H1 (cell line): ENCODE measurements around the gene CCBE1. TPM values are rescaled to one million over a fixed set of nuclear protein-coding genes. Genes with fewer than 3 reads are reported as not detected.

Experiments
- CTCF ChIA-PET: fragments of 300-600 bp; sonication (Branson Sonifier 250); formaldehyde crosslinking; loops from one replicate; lab custom pipeline; 2021; ENCODE audit not compliant: partially characterized antibody; lab: Charles Lee
- POLR2A ChIA-PET: fragments of 300-600 bp; sonication (Branson Sonifier 250); formaldehyde crosslinking; loops from one replicate; lab custom pipeline; 2021; ENCODE audit warnings: inconsistent platforms; ENCODE audit not compliant: partially characterized antibody; lab: Charles Lee
- DNase-seq, 2 experiments: peaks; one replicate each; pipeline versions ENCODE4 v3.0.0 to v3.0.0-alpha.2; 2010 to 2022; ENCODE audit warnings: low spot score in 2 of 2, low read depth in 1 of 2, mixed read lengths in 1 of 2
- FAIRE-seq: peaks from 2 replicates; lab custom pipeline; 2011; peaks lifted over from hg19 to GRCh38; lab: Jason Lieb, UNC
- H2AFZ ChIP-seq: 2 replicates; pipeline ENCODE4 v1.8.1; 2012; ENCODE audit warnings: low read length, inconsistent platforms
- H2AK5ac ChIP-seq: 2 replicates; pipeline ENCODE4 v1.6.1; 2013; ENCODE audit warnings: low read depth, low read length
- H2BK120ac ChIP-seq: replicated peaks from 2 replicates; pipeline ENCODE3; 2013; ENCODE audit warnings: low read depth, low read length, inconsistent platforms
- H2BK12ac ChIP-seq: 2 replicates; pipeline ENCODE4 v1.6.1; 2013; ENCODE audit warnings: low read depth, low read length
- H2BK15ac ChIP-seq: 2 replicates; pipeline ENCODE4 v1.6.1; 2013; ENCODE audit warnings: low read length
- H2BK20ac ChIP-seq: 2 replicates; pipeline ENCODE4 v1.6.1; 2013; ENCODE audit warnings: low read length
- H2BK5ac ChIP-seq: 2 replicates; pipeline ENCODE4 v1.6.1; 2013; ENCODE audit warnings: low read depth, low read length
- H3K14ac ChIP-seq: 2 replicates; pipeline ENCODE4 v1.6.1; 2013; ENCODE audit warnings: inconsistent platforms; ENCODE audit not compliant: insufficient read length
- H3K18ac ChIP-seq: 2 replicates; pipeline ENCODE4 v1.6.1; 2013; ENCODE audit warnings: low read length; ENCODE audit errors: extremely low read depth
- H3K23ac ChIP-seq: 2 replicates; pipeline ENCODE4 v1.6.1; 2013; ENCODE audit warnings: inconsistent platforms; ENCODE audit not compliant: insufficient read length
- H3K23me2 ChIP-seq: 2 replicates; pipeline ENCODE4 v1.6.1; 2013; ENCODE audit warnings: low read depth, low read length
- H3K27ac ChIP-seq: 2 replicates; pipeline ENCODE4 v1.6.1; 2011; ENCODE audit warnings: low read depth, low read length, inconsistent platforms
- H3K27me3 ChIP-seq, 4 experiments: replicated peaks in 1 of 4; 1 replicate in 1 of 4; 2 replicates in 3 of 4; pipeline versions ENCODE4 v1.6.1 to v1.8.1; 2011 to 2013; ENCODE audit warnings: low read length in 3 of 4, mild to moderate bottlenecking in 3 of 4, inconsistent platforms in 2 of 4, mixed read lengths in 2 of 4, moderate library complexity in 1 of 4; ENCODE audit not compliant: control insufficient read depth in 3 of 4, insufficient read depth in 3 of 4; ENCODE audit errors: extremely low read depth in 1 of 4
- H3K36me3 ChIP-seq, 4 experiments: 2 replicates each; pipeline versions ENCODE4 v1.6.1 to v1.8.1; 2011 to 2013; ENCODE audit warnings: mild to moderate bottlenecking in 4 of 4, low read length in 3 of 4, moderate library complexity in 2 of 4, control low read depth in 1 of 4, inconsistent platforms in 1 of 4; ENCODE audit not compliant: insufficient read depth in 4 of 4, control insufficient read depth in 2 of 4
- H3K4ac ChIP-seq: replicated peaks from 2 replicates; pipeline ENCODE3; 2013; ENCODE audit warnings: low read length, low read depth, mixed read lengths, inconsistent platforms; ENCODE audit not compliant: insufficient read length
- H3K4me1 ChIP-seq, 4 experiments: replicated peaks in 1 of 4; 1 replicate in 1 of 4; 2 replicates in 3 of 4; pipeline versions ENCODE4 v1.6.1 to v1.8.1; 2011 to 2013; ENCODE audit warnings: low read length in 3 of 4, inconsistent platforms in 2 of 4, mixed read lengths in 1 of 4; ENCODE audit not compliant: insufficient read depth in 4 of 4, control insufficient read depth in 3 of 4
- H3K4me2 ChIP-seq, 2 experiments: 2 replicates each; pipeline versions ENCODE4 v1.6.1 to v1.8.1; 2011 to 2013; ENCODE audit warnings: low read depth in 2 of 2, low read length in 2 of 2, control low read depth in 1 of 2, inconsistent platforms in 1 of 2, mild to moderate bottlenecking in 1 of 2; ENCODE audit not compliant: insufficient read depth in 1 of 2
- H3K4me3 ChIP-seq, 4 experiments: fragments of 200-600, 300-600 bp in 1 of 4; sonication (generic), shearing (Covaris generic), sonication (Bioruptor Twin) in 1 of 4; 2 replicates each; pipeline versions ENCODE4 v1.5.1 to v1.8.1; 2011 to 2016; ENCODE audit warnings: low read length in 4 of 4, low read depth in 3 of 4, control low read depth in 2 of 4, inconsistent platforms in 2 of 4, mild to moderate bottlenecking in 2 of 4, mixed read lengths in 1 of 4, moderate library complexity in 1 of 4; ENCODE audit not compliant: insufficient read depth in 2 of 4; ENCODE audit errors: extremely low read depth in 1 of 4
- H3K56ac ChIP-seq: replicated peaks from 2 replicates; pipeline ENCODE3; 2013; ENCODE audit warnings: low read depth, mild to moderate bottlenecking, mixed read lengths, low read length, inconsistent platforms; ENCODE audit not compliant: insufficient read length
- H3K79me1 ChIP-seq: 2 replicates; pipeline ENCODE4 v1.6.1; 2013; ENCODE audit warnings: low read depth, low read length, control low read depth
- H3K79me2 ChIP-seq, 2 experiments: 2 replicates each; pipeline versions ENCODE4 v1.6.1 to v1.8.1; 2012 to 2013; ENCODE audit warnings: low read length in 2 of 2, mild to moderate bottlenecking in 2 of 2, inconsistent platforms in 1 of 2; ENCODE audit not compliant: insufficient read depth in 2 of 2, control insufficient read depth in 1 of 2
- H3K9ac ChIP-seq, 4 experiments: replicated peaks in 1 of 4; 1 replicate in 1 of 4; 2 replicates in 3 of 4; pipeline versions ENCODE4 v1.6.1 to v1.8.1; 2011 to 2013; ENCODE audit warnings: low read depth in 3 of 4, low read length in 3 of 4, control low read depth in 2 of 4, mild to moderate bottlenecking in 2 of 4, moderate library complexity in 2 of 4, inconsistent platforms in 1 of 4; ENCODE audit errors: extremely low read depth in 1 of 4
- H3K9me3 ChIP-seq, 2 experiments: 2 replicates each; pipeline versions ENCODE4 v1.6.1 to v1.8.1; 2012 to 2013; ENCODE audit warnings: mild to moderate bottlenecking in 2 of 2, moderate library complexity in 2 of 2, control low read depth in 1 of 2, inconsistent platforms in 1 of 2, low read depth in 1 of 2, low read length in 1 of 2, mixed read lengths in 1 of 2; ENCODE audit not compliant: insufficient read depth in 2 of 2
- H4K20me1 ChIP-seq, 2 experiments: replicated peaks in 1 of 2; 2 replicates each; pipeline versions ENCODE3 to v1.8.1; 2011 to 2013; ENCODE audit warnings: inconsistent platforms in 2 of 2, low read length in 2 of 2, mild to moderate bottlenecking in 1 of 2; ENCODE audit not compliant: insufficient read depth in 2 of 2, control insufficient read depth in 1 of 2
- H4K5ac ChIP-seq: 2 replicates; pipeline ENCODE4 v1.6.1; 2013; ENCODE audit warnings: low read length, low read depth, mixed read lengths, inconsistent platforms; ENCODE audit not compliant: insufficient read length
- H4K8ac ChIP-seq: 2 replicates; pipeline ENCODE4 v1.8.0; 2013; ENCODE audit warnings: mild to moderate bottlenecking, moderate library complexity, low read length, inconsistent platforms; ENCODE audit not compliant: insufficient read depth; ENCODE audit errors: extremely low read depth
- H4K91ac ChIP-seq: replicated peaks from 2 replicates; pipeline ENCODE3; 2013; ENCODE audit warnings: low read length, mixed read lengths, inconsistent platforms; ENCODE audit not compliant: insufficient read length
- CEBPB ChIP-seq: IDR thresholded peaks from 2 replicates; pipeline ENCODE4 v1.6.1; 2012; ENCODE audit warnings: low read depth, low read length
- CTBP2 ChIP-seq: IDR thresholded peaks from 2 replicates; pipeline ENCODE4 v1.7.0; 2011; ENCODE audit warnings: borderline replicate concordance, mild to moderate bottlenecking, moderate library complexity, mixed read lengths, low read length; ENCODE audit not compliant: insufficient read depth, insufficient read length
- KDM5A ChIP-seq: fragments of 200-600 bp; IDR thresholded peaks from 2 replicates; pipeline ENCODE4 v1.7.1; 2012; ENCODE audit warnings: mild to moderate bottlenecking, low read length, inconsistent platforms, mixed read lengths
- RFX5 ChIP-seq: IDR thresholded peaks from 2 replicates; pipeline ENCODE4 v1.6.1; 2011; ENCODE audit warnings: low read depth, low read length, improper control_type of control experiment, borderline replicate concordance
- RXRA ChIP-seq: IDR thresholded peaks from 2 replicates; pipeline ENCODE4 v1.6.1; 2011; ENCODE audit warnings: low read depth, mild to moderate bottlenecking, low read length, moderate library complexity; ENCODE audit not compliant: insufficient read depth
- SIN3A ChIP-seq, 2 experiments: IDR thresholded peaks in 1 of 2; conservative IDR thresholded peaks in 1 of 2; 2 replicates each; pipeline ENCODE4 v1.6.1; 2011 to 2012; ENCODE audit warnings: low read length in 2 of 2, improper control_type of control experiment in 1 of 2, low read depth in 1 of 2, mild to moderate bottlenecking in 1 of 2
- SIX5 ChIP-seq: IDR thresholded peaks from 2 replicates; pipeline ENCODE4 v1.6.1; 2011; ENCODE audit warnings: mild to moderate bottlenecking, low read depth, low read length
- TAF7 ChIP-seq: optimal IDR thresholded peaks from 2 replicates; pipeline ENCODE3; 2011; ENCODE audit warnings: low read depth, mild to moderate bottlenecking, inconsistent platforms, low read length, moderate library complexity, borderline replicate concordance
- polyA plus RNA-seq, 7 experiments: library from polyadenylated mRNA; depleted of rRNA in 3 of 7; stranded (reverse) in 5 of 7; unstranded in 2 of 7; fragments of >200 nt in 5 of 7; fragments of 200-250 nt in 2 of 7; gene quantifications; 1 replicate in 5 of 7; 2 replicates in 1 of 7; 4 replicates in 1 of 7; pipeline versions ENCODE4 v1.2.1 to v1.2.3, GENCODE V29; 2011 to 2013; ENCODE audit warnings: missing spikeins in 2 of 7, mixed read lengths in 2 of 7
- total RNA-seq: library from RNA; stranded (reverse); fragmentation: NEBNext Ultra II Directional; extraction: Animal tissue kit (Norgen Biotek cat#: 25700); gene quantifications from 2 replicates; pipeline ENCODE4 v1.2.1, GENCODE V29; 2021
- TF ChIP-seq, protein P1 (sequence below): IDR thresholded peaks from 2 replicates; pipeline ENCODE4 v1.6.1; 2011; ENCODE audit warnings: low read length, improper control_type of control experiment

The CCBE1 gene
- total and polyA plus RNA-seq, 2 of the 8 experiments (the other 6 are each of a cell fraction or from before 2014, with no cell fraction given) = 2.1 to 2.6 TPM

DNA sequence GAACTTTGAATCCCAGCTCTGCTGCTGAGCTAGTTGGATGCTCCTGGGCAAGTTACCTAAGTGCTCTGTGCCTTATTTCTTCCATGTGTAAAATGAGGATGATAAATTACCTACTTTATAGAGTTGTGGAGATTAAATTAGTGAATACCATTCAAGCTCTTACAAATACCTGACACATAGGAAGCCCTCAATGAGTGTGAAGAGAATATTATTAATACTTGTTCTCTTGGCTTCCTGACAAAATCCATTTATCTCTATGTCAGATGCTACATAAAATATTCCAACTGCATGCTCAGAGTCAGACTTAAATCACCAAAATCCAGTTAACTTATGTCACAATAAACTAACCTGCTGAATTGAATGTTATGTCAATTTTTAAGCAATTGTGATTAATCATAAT, 42.9 kb upstream of the CCBE1 start:
- no peak overlapping the region for H2BK5ac ChIP-seq
- H3K9me3 ChIP-seq = no peaks in the 10 kb centered on the region
- no peak overlapping the region for H3K4ac ChIP-seq
- H4K20me1 ChIP-seq = no peaks in the 10 kb centered on the region
- no peak overlapping the region for H2AFZ ChIP-seq
- H3K14ac ChIP-seq = no peak overlapping the region
- no peak overlapping the region for H4K5ac ChIP-seq
- H2BK12ac ChIP-seq = no peak overlapping the region
- H2BK15ac ChIP-seq = no peak overlapping the region
- TF ChIP-seq RXRA (no peak), TAF7 (no peak), CEBPB (no peak), KDM5A (no peak), SIN3A (conservative IDR thresholded peaks at IDR 0.05 in 1 of 2, IDR thresholded peaks at IDR 0.05 in 1 of 2; ENCODE audit: low read depth in 1 of 2, low read length in 2 of 2) (no peak), CTBP2 (no peak), RFX5 (no peak), SIX5 (no peak)
- TF ChIP-seq, protein P1, sequence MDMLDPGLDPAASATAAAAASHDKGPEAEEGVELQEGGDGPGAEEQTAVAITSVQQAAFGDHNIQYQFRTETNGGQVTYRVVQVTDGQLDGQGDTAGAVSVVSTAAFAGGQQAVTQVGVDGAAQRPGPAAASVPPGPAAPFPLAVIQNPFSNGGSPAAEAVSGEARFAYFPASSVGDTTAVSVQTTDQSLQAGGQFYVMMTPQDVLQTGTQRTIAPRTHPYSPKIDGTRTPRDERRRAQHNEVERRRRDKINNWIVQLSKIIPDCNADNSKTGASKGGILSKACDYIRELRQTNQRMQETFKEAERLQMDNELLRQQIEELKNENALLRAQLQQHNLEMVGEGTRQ = no peak
- TF ChIP-seq, all 59 proteins: peak for 0
- no peak overlapping the region for H3K9ac ChIP-seq
- H4K8ac ChIP-seq = no peak overlapping the region
- no peaks in the 10 kb centered on the region for H3K23me2 ChIP-seq
- H3K23ac ChIP-seq = no peak overlapping the region
- H3K18ac ChIP-seq = no peak overlapping the region
- no peak overlapping the region for H3K27ac ChIP-seq
- ChIA-PET POLR2A (no interaction called here), CTCF (interaction anchor here (0.6 kb wide), 1 partner anchor 230 kb away, joined by 6 read pairs; no protein-coding TSS in a partner anchor)
- no peak overlapping the region for H2AK5ac ChIP-seq
- no peak for FAIRE-seq
- no peaks in the 10 kb centered on the region for H3K79me2 ChIP-seq
- H2BK20ac ChIP-seq = no peak overlapping the region
- no peaks in the 10 kb centered on the region for H3K4me1 ChIP-seq
- no peak overlapping the region for H3K56ac ChIP-seq
- H3K27me3 ChIP-seq = no peaks in the 10 kb centered on the region
- H2BK120ac ChIP-seq = no peak overlapping the region
- no peaks in the 10 kb centered on the region for H3K36me3 ChIP-seq
- H3K79me1 ChIP-seq = no peaks in the 10 kb centered on the region
- H3K4me2 ChIP-seq = no peak overlapping the region
- DNase-seq = no peak
- H3K4me3 ChIP-seq = no peak overlapping the region
- no peak overlapping the region for H4K91ac ChIP-seq
